ENCODE results near the gene GRID2.

DNA sequence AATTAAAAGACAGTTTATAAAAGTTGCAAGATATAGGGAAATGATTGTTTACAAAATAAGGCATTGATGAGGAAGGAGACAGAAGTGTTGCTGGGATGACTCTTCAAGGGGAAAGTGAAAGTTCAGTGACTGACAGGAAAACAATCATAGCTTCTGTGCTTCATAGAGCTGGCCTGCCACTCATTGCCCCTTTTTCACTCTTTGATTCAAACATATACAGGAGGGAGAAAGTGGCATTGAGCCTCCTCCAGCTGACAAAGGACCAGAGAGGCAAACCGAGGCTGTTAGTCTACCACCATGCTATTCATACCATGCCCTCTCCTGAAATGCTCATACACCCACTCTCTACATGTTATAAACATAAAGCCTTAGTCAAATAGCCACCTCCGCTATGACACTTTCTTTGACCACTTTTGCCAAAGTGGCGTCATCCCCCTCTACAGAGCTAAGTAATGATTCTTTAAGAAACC is 1445.6 kb downstream of the GRID2 start:
- no peak for TF ChIP-seq POLR2AphosphoS5 (IDR thresholded peaks at IDR 0.05; ENCODE audit: insufficient read depth in 1 of 2, low read depth in 1 of 2)
- TF ChIP-seq, protein P1, sequence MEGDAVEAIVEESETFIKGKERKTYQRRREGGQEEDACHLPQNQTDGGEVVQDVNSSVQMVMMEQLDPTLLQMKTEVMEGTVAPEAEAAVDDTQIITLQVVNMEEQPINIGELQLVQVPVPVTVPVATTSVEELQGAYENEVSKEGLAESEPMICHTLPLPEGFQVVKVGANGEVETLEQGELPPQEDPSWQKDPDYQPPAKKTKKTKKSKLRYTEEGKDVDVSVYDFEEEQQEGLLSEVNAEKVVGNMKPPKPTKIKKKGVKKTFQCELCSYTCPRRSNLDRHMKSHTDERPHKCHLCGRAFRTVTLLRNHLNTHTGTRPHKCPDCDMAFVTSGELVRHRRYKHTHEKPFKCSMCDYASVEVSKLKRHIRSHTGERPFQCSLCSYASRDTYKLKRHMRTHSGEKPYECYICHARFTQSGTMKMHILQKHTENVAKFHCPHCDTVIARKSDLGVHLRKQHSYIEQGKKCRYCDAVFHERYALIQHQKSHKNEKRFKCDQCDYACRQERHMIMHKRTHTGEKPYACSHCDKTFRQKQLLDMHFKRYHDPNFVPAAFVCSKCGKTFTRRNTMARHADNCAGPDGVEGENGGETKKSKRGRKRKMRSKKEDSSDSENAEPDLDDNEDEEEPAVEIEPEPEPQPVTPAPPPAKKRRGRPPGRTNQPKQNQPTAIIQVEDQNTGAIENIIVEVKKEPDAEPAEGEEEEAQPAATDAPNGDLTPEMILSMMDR (IDR thresholded peaks at IDR 0.05), result no peak
